T-helper 1 cell treated with Interleukin-12 subunit alpha and Interleukin-12 subunit beta and Interleukin-4 antibody, amounts not matched to agents 30 ng/mL and 1 ng/mL, for 36 hours (primary cell): Measurements from ENCODE around the gene MYLK4. TPM values are rescaled to one million over a fixed set of nuclear protein-coding genes. Genes with fewer than 3 reads are reported as not detected.

Experiments used
- intact Hi-C: fragments of 100-400 bp; cut with micrococcal nuclease; formaldehyde crosslinking; loops from one replicate; pipeline ENCODE4 v1.15.1; 2024
- total RNA-seq: library from RNA; stranded (reverse); gene quantifications from 2 replicates; pipeline ENCODE4 v1.2.3, GENCODE V29; 2022

The MYLK4 gene
- total RNA-seq: 0.29 TPM in 2 replicates

GRCh38 chr6:2750832-2751231 is at the start of gene MYLK4:
TSS of gene MYLK4 (minus strand) at chr6:2750922. CDS start at chr6:2749294, 1,628 bp downstream.
- intact Hi-C loops: loop anchor here (1.0 kb wide), 3 partner anchors 10 to 1155 kb away; no protein-coding TSS in a partner anchor

GRCh38 chr6:2799936-2800527 is 49.3 kb upstream of the MYLK4 start:
- intact Hi-C loops: no loop called here

GRCh38 chr6:2798586-2799134 is 47.9 kb upstream of the MYLK4 start:
- intact Hi-C loops: no loop called here

GRCh38 chr6:2797564-2798031 is 46.9 kb upstream of the MYLK4 start:
- intact Hi-C loops: no loop called here

- intact Hi-C loops: no loop called here
Measured at GRCh38 chr6:2796861-2797260, 46.1 kb upstream of the MYLK4 start.

GRCh38 chr6:2795956-2796355 is 45.2 kb upstream of the MYLK4 start:
- intact Hi-C loops: no loop called here

GRCh38 chr6:2795162-2795561 is 44.4 kb upstream of the MYLK4 start:
- intact Hi-C loops: no loop called here

GRCh38 chr6:2794171-2794730 is 43.5 kb upstream of the MYLK4 start:
- intact Hi-C loops: no loop called here

GRCh38 chr6:2793534-2794151 is 42.9 kb upstream of the MYLK4 start:
- intact Hi-C loops: loop anchor here (1.0 kb wide), 1 partner anchor 28 kb away; the partner anchor contains the start of gene WRNIP1

- intact Hi-C loops: loop anchor here (1.0 kb wide), 1 partner anchor 27 kb away; the partner anchor contains the start of gene WRNIP1
Measured at GRCh38 chr6:2792330-2793110, 41.8 kb upstream of the MYLK4 start.

GRCh38 chr6:2791450-2791974 is 40.8 kb upstream of the MYLK4 start:
- intact Hi-C loops: loop anchor here (1.0 kb wide), 7 partner anchors 50 to 262 kb away; partner anchors contain the start of gene SERPINB1

- intact Hi-C loops: loop anchor here (1.0 kb wide), 7 partner anchors 50 to 262 kb away; partner anchors contain the start of gene SERPINB1
Measured at GRCh38 chr6:2790588-2791449, 40.1 kb upstream of the MYLK4 start.

GRCh38 chr6:2786269-2786668 is 35.5 kb upstream of the MYLK4 start:
- intact Hi-C loops: no loop called here

- intact Hi-C loops: no loop called here
Measured at GRCh38 chr6:2784930-2785329, 34.2 kb upstream of the MYLK4 start.

GRCh38 chr6:2784061-2784460 is 33.3 kb upstream of the MYLK4 start:
- intact Hi-C loops: no loop called here

- intact Hi-C loops: no loop called here
Measured at GRCh38 chr6:2783188-2783963, 32.7 kb upstream of the MYLK4 start.

GRCh38 chr6:2782825-2783187 is 32.1 kb upstream of the MYLK4 start:
- intact Hi-C loops: no loop called here

- intact Hi-C loops: no loop called here
Measured at GRCh38 chr6:2782356-2782708, 31.6 kb upstream of the MYLK4 start.

GRCh38 chr6:2781685-2782355 is 31.1 kb upstream of the MYLK4 start:
- intact Hi-C loops: no loop called here
